ENCODE data around the gene MYEOV.

GRCh38 chr11:69329581-69329980 lies 35.6 kb downstream of the MYEOV start:
- no peak for TF ChIP-seq CTCF (optimal IDR thresholded peaks at IDR 0.05 in 1 of 3, IDR thresholded peaks at IDR 0.05 in 1 of 3, conservative IDR thresholded peaks at IDR 0.05 in 1 of 3; ENCODE audit: extremely low read depth in 1 of 3, insufficient read depth in 2 of 3, low read length in 3 of 3)
- no peak for TF ChIP-seq EZH2 (IDR thresholded peaks at IDR 0.05; ENCODE audit: low read length)

Measured in keratinocyte (primary cell).